Skeletal muscle satellite cell (primary cell): ENCODE measurements around the gene CUL7.

Experiments
- H3K27me3 ChIP-seq: 2 replicates; pipeline ENCODE4 v1.7.0; 2013; ENCODE audit warnings: low read length; ENCODE audit not compliant: control insufficient read depth, insufficient read depth
- H3K36me3 ChIP-seq: 2 replicates; pipeline ENCODE4 v1.7.0; 2013; ENCODE audit warnings: mild to moderate bottlenecking, control low read depth, low read length; ENCODE audit not compliant: insufficient read depth
- H3K4me1 ChIP-seq: 2 replicates; pipeline ENCODE4 v1.7.0; 2013; ENCODE audit warnings: low read length; ENCODE audit not compliant: control insufficient read depth, insufficient read depth
- H3K4me2 ChIP-seq: 2 replicates; pipeline ENCODE4 v1.7.0; 2013; ENCODE audit warnings: mild to moderate bottlenecking, low read length
- H3K4me3 ChIP-seq: 2 replicates; pipeline ENCODE4 v1.7.0; 2013; ENCODE audit warnings: low read length
- H3K9ac ChIP-seq: 2 replicates; pipeline ENCODE4 v1.7.0; 2013; ENCODE audit warnings: mild to moderate bottlenecking, low read depth, low read length, moderate library complexity
- H3K9me3 ChIP-seq: replicated peaks from 2 replicates; pipeline ENCODE4 v1.7.0; 2013; ENCODE audit warnings: mild to moderate bottlenecking, control low read depth, low read length

Gene CUL7

GRCh38 chr6:43038727-43039126 lies 14.9 kb downstream of the CUL7 start:
- no peaks in the 10 kb centered on the region for H3K9me3 ChIP-seq
- H3K4me1 ChIP-seq, result no peaks in the 10 kb centered on the region
- no peak overlapping the region for H3K4me2 ChIP-seq
- H3K36me3 ChIP-seq, result peaks cover 68% of the 10 kb centered on the region
- H3K9ac ChIP-seq, result no peak overlapping the region
- no peaks in the 10 kb centered on the region for H3K27me3 ChIP-seq
- no peak overlapping the region for H3K4me3 ChIP-seq

- H3K4me3 ChIP-seq, result no peak overlapping the region
- H3K4me1 ChIP-seq, result no peaks in the 10 kb centered on the region
- H3K27me3 ChIP-seq, result no peaks in the 10 kb centered on the region
- H3K4me2 ChIP-seq, result no peak overlapping the region
- peaks cover 59% of the 10 kb centered on the region for H3K36me3 ChIP-seq
- H3K9me3 ChIP-seq, result no peaks in the 10 kb centered on the region
- no peak overlapping the region for H3K9ac ChIP-seq
These were observed 15.9 kb downstream of the CUL7 start for GRCh38 chr6:43037706-43038105.

GRCh38 chr6:43037197-43037596 lies 16.5 kb downstream of the CUL7 start:
- no peaks in the 10 kb centered on the region for H3K27me3 ChIP-seq
- H3K9me3 ChIP-seq, result no peaks in the 10 kb centered on the region
- H3K36me3 ChIP-seq, result peaks cover 61% of the 10 kb centered on the region
- no peaks in the 10 kb centered on the region for H3K4me1 ChIP-seq
- H3K4me2 ChIP-seq, result no peak overlapping the region
- H3K4me3 ChIP-seq, result no peak overlapping the region
- no peak overlapping the region for H3K9ac ChIP-seq

GRCh38 chr6:43036712-43037111 lies 16.9 kb downstream of the CUL7 start:
- Histone ChIP-seq H3K36me3 (peaks cover 64% of the 10 kb centered on the region), H3K4me1 (no peaks in the 10 kb centered on the region), H3K4me2 (no peak overlapping the region), H3K27me3 (no peaks in the 10 kb centered on the region), H3K9ac (no peak overlapping the region), H3K4me3 (no peak overlapping the region), H3K9me3 (no peaks in the 10 kb centered on the region)

- Histone ChIP-seq H3K4me2 (no peak overlapping the region), H3K4me1 (no peaks in the 10 kb centered on the region), H3K9me3 (no peaks in the 10 kb centered on the region), H3K9ac (no peak overlapping the region), H3K27me3 (no peaks in the 10 kb centered on the region), H3K36me3 (peaks cover 61% of the 10 kb centered on the region), H3K4me3 (no peak overlapping the region)
These were observed 18.0 kb downstream of the CUL7 start for GRCh38 chr6:43035495-43036194.

- no peaks in the 10 kb centered on the region for H3K27me3 ChIP-seq
- no peaks in the 10 kb centered on the region for H3K4me1 ChIP-seq
These were observed 19.5 kb downstream of the CUL7 start for GRCh38 chr6:43034190-43034525.

DNA sequence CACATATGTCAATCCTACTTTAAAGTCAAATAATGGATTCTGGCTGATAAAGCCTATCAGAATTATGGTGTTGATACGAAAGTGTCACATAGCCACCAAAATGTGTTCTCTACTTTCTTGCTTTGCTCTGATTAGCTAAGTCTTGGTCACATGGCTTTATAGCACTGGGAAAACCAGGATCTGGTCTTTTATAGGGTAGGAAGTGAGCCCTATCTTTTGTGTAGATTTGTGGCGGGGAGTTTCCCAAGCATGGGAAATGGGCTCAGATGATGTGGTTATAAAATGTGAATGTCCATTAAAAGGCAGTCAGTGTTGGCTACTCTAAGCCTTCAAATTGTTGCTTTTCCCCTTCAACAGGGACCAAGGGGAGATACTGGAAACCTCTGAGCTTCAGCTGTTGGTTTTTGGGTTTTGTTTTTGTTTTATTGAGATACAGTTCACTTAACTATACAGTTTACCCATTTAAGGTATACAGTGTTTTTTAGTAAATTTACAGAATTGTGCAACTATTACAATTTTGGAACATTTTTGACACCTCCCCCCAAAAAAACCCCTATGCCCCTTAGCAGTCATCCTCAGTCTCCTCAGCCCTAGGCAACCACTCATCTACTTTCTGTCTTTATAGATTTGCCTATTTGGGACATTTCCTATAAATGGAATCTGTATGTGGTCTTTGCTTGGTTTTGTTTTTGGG lies 20.0 kb downstream of the CUL7 start:
- Histone ChIP-seq H3K9ac (no peak overlapping the region), H3K27me3 (no peaks in the 10 kb centered on the region), H3K4me1 (no peaks in the 10 kb centered on the region), H3K36me3 (peaks cover 63% of the 10 kb centered on the region), H3K4me3 (no peak overlapping the region), H3K9me3 (no peaks in the 10 kb centered on the region), H3K4me2 (no peak overlapping the region)

More at GRCh38 chr6:43034190-43034525, 19.5 kb downstream of the CUL7 start:
- Histone ChIP-seq H3K9ac (no peak overlapping the region), H3K9me3 (no peaks in the 10 kb centered on the region), H3K4me3 (no peak overlapping the region), H3K4me2 (no peak overlapping the region), H3K36me3 (peaks cover 63% of the 10 kb centered on the region)

- no peaks in the 10 kb centered on the region for H3K4me1 ChIP-seq
- peaks cover 58% of the 10 kb centered on the region for H3K36me3 ChIP-seq
- no peak overlapping the region for H3K4me2 ChIP-seq
- H3K9ac ChIP-seq, result no peak overlapping the region
- H3K4me3 ChIP-seq, result no peak overlapping the region
- no peaks in the 10 kb centered on the region for H3K9me3 ChIP-seq
- H3K27me3 ChIP-seq, result no peaks in the 10 kb centered on the region
These were observed 21.3 kb downstream of the CUL7 start for GRCh38 chr6:43032326-43032725.

DNA sequence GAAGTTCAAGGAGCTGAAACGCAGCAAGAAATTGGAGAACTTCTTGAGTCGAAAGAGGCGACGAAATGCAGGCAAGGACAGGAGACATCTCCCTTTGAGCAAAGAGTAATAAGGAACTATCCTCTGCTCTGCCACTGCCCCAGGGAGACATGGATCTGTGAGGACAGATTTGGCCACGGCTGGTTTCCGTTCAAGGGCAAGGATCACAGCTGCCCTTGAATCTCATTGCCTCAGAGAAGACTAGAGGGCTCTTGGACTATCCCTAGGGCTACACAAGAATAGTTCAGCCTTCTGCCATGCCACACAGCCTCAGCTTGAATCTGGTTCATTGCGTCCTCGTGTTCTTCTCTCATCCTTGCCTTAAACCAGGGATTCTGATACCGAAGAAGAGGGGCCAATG lies 24.5 kb downstream of the CUL7 start:
- Histone ChIP-seq H3K27me3 (no peaks in the 10 kb centered on the region), H3K4me1 (no peaks in the 10 kb centered on the region), H3K36me3 (peaks cover 69% of the 10 kb centered on the region), H3K4me2 (no peak overlapping the region), H3K9ac (no peak overlapping the region), H3K4me3 (no peak overlapping the region), H3K9me3 (no peaks in the 10 kb centered on the region)

- no peak overlapping the region for H3K4me3 ChIP-seq
- no peaks in the 10 kb centered on the region for H3K27me3 ChIP-seq
- no peak overlapping the region for H3K4me2 ChIP-seq
- H3K9ac ChIP-seq, result no peak overlapping the region
- no peaks in the 10 kb centered on the region for H3K9me3 ChIP-seq
- peaks cover 65% of the 10 kb centered on the region for H3K36me3 ChIP-seq
- H3K4me1 ChIP-seq, result peaks cover under 1% of the 10 kb centered on the region
These were observed 27.3 kb downstream of the CUL7 start for GRCh38 chr6:43026365-43026764.

DNA sequence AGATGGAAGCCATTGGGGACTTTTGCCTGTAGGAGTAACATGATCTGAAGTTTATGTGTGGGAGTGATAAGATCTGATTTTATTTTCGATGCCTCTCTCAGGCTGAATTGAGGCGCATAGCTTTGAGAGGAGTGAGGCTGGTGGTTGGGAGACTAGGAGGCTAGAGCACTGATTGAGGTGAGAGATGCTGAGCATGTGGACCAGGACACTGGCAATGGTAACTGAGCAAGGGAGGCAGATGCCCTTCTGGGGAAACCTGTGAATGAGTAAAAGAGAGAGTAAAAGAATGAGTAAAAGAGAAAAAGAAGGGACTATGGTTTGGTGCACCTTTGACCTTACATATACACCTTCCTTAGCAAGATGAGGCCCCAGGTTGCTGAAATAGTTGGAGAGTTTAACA lies 29.2 kb downstream of the CUL7 start:
- Histone ChIP-seq H3K4me3 (no peak overlapping the region), H3K4me1 (peaks cover 10% of the 10 kb centered on the region), H3K4me2 (no peak overlapping the region), H3K27me3 (no peaks in the 10 kb centered on the region), H3K9me3 (no peaks in the 10 kb centered on the region), H3K9ac (no peak overlapping the region), H3K36me3 (peaks cover 73% of the 10 kb centered on the region)
